Activated naive CD8-positive, alpha-beta T cell treated with anti-CD3 and anti-CD28 coated beads, Interleukin-2, amount 10 ng/mL, durations not matched to agents 7 days and 5 days (primary cell): Measurements from ENCODE around the gene ZNF609. TPM values are rescaled to one million over a fixed set of nuclear protein-coding genes. Genes with fewer than 3 reads are reported as not detected.
A peak's percentile ranks its signal among the peaks of the same experiment; 100 is the strongest.
"Not testable (repeated sequence)": the region's sequence is repeated elsewhere in the genome, so short reads cannot be mapped to it uniquely, and the experiment has no call there.

Experiments used
- ATAC-seq: fragments of 150-1000 bp; cut with Tn5 transposase; one replicate; pipeline ENCODE4 v1.10.0; 2021; ENCODE audit warnings: low read depth, moderate library complexity
- POLR2A ChIA-PET: fragments of 350-600 bp; sonication (Branson Sonifier 250); formaldehyde crosslinking; loops from one replicate; lab custom pipeline; 2021; ENCODE audit warnings: antibody characterized with exemption; lab: Charles Lee
- DNase-seq: peaks from one replicate; pipeline ENCODE4 v3.0.0; 2021
- H3K27ac Mint-ChIP-seq: one replicate; pipeline ENCODE4 v1.8.0; 2022; ENCODE audit warnings: mild to moderate bottlenecking, mixed read lengths
- H3K27me3 Mint-ChIP-seq: one replicate; pipeline ENCODE4 v1.8.0; 2022; ENCODE audit warnings: mild to moderate bottlenecking, moderate library complexity, mixed read lengths
- H3K36me3 Mint-ChIP-seq: one replicate; pipeline ENCODE4 v1.8.0; 2021; ENCODE audit warnings: mild to moderate bottlenecking, mixed read lengths
- H3K4me1 Mint-ChIP-seq: one replicate; pipeline ENCODE4 v1.8.0; 2021; ENCODE audit warnings: mixed read lengths
- H3K4me3 Mint-ChIP-seq: one replicate; pipeline ENCODE4 v1.8.0; 2022; ENCODE audit warnings: mild to moderate bottlenecking, moderate library complexity, mixed read lengths
- H3K9me3 Mint-ChIP-seq: one replicate; pipeline ENCODE4 v1.8.0; 2021; ENCODE audit warnings: mixed read lengths
- total RNA-seq, 2 experiments: library from RNA; stranded (reverse); gene quantifications; one replicate each; pipeline ENCODE4 v1.2.3, GENCODE V29; 2021

ZNF609 gene
- total RNA-seq, 2 experiments from 2014 or later, result 52.2 to 57.2 TPM

GRCh38 chr15:64568765-64569164 is 108.4 kb downstream of the ZNF609 start:
- POLR2A ChIA-PET, result interaction anchor here (0.5 to 1.1 kb wide), 3 partner anchors 15 to 66 kb away, joined by 3 to 4 read pairs (median 3); no protein-coding TSS in a partner anchor
- Mint-ChIP-seq H3K27ac (peak overlapping the region; percentile 37), H3K4me3 (no peak overlapping the region), H3K36me3 (peaks cover 16% of the 10 kb centered on the region), H3K4me1 (peaks cover 32% of the 10 kb centered on the region), H3K27me3 (no peaks in the 10 kb centered on the region), H3K9me3 (peaks cover 2% of the 10 kb centered on the region)
- DNase-seq (no peak), ATAC-seq (peak; percentile 60)

GRCh38 chr15:64571857-64572291 is 111.5 kb downstream of the ZNF609 start:
- ATAC-seq, result no peak
- POLR2A ChIA-PET, result no interaction called here
- no peak overlapping the region for H3K4me3 Mint-ChIP-seq

GRCh38 chr15:64572856-64573255 is 112.5 kb downstream of the ZNF609 start:
- ATAC-seq (no peak), DNase-seq (no peak)
- Mint-ChIP-seq H3K4me1 (peaks cover 37% of the 10 kb centered on the region), H3K36me3 (peaks cover 18% of the 10 kb centered on the region), H3K9me3 (peaks cover 2% of the 10 kb centered on the region), H3K27me3 (no peaks in the 10 kb centered on the region), H3K4me3 (no peak overlapping the region), H3K27ac (peak overlapping the region; percentile 30)
- POLR2A ChIA-PET, result no interaction called here

More at GRCh38 chr15:64571857-64572291, 111.5 kb downstream of the ZNF609 start:
- peaks cover 2% of the 10 kb centered on the region for H3K9me3 Mint-ChIP-seq
- no peaks in the 10 kb centered on the region for H3K27me3 Mint-ChIP-seq
- DNase-seq, result no peak
- H3K36me3 Mint-ChIP-seq, result peaks cover 18% of the 10 kb centered on the region
- H3K4me1 Mint-ChIP-seq, result peaks cover 37% of the 10 kb centered on the region
- peak overlapping the region; percentile 17 for H3K27ac Mint-ChIP-seq

- H3K27ac Mint-ChIP-seq, result peak overlapping the region; percentile 24
- H3K36me3 Mint-ChIP-seq, result peaks cover 24% of the 10 kb centered on the region
- no peak overlapping the region for H3K4me3 Mint-ChIP-seq
- no peaks in the 10 kb centered on the region for H3K27me3 Mint-ChIP-seq
- ATAC-seq, result peak; percentile 14
- DNase-seq, result no peak
- H3K4me1 Mint-ChIP-seq, result peaks cover 23% of the 10 kb centered on the region
- H3K9me3 Mint-ChIP-seq, result peaks cover 6% of the 10 kb centered on the region
- POLR2A ChIA-PET, result no interaction called here
These were observed 114.1 kb downstream of the ZNF609 start for GRCh38 chr15:64574301-64575017.

- POLR2A ChIA-PET, result no interaction called here
- Mint-ChIP-seq H3K27ac (peak overlapping the region; percentile 51), H3K27me3 (no peaks in the 10 kb centered on the region), H3K9me3 (peaks cover 10% of the 10 kb centered on the region), H3K36me3 (peaks cover 28% of the 10 kb centered on the region), H3K4me3 (no peak overlapping the region), H3K4me1 (peaks cover 13% of the 10 kb centered on the region)
- ATAC-seq, result no peak
- DNase-seq, result no peak
These were observed 120.5 kb downstream of the ZNF609 start for GRCh38 chr15:64580696-64581407.

- Mint-ChIP-seq H3K36me3 (peaks cover 28% of the 10 kb centered on the region), H3K4me3 (no peak overlapping the region), H3K9me3 (peaks cover 10% of the 10 kb centered on the region), H3K27ac (no peak overlapping the region), H3K4me1 (peaks cover 13% of the 10 kb centered on the region), H3K27me3 (no peaks in the 10 kb centered on the region)
- DNase-seq, result no peak
- POLR2A ChIA-PET, result interaction anchor here (2.1 kb wide), 1 partner anchor 53 kb away, joined by 5 read pairs; no protein-coding TSS in a partner anchor
- ATAC-seq, result no peak
These were observed 121.0 kb downstream of the ZNF609 start for GRCh38 chr15:64581408-64581761.

- Mint-ChIP-seq H3K4me3 (no peak overlapping the region), H3K4me1 (peaks cover 18% of the 10 kb centered on the region), H3K27ac (no peak overlapping the region), H3K27me3 (no peaks in the 10 kb centered on the region), H3K36me3 (peaks cover 28% of the 10 kb centered on the region), H3K9me3 (peaks cover 10% of the 10 kb centered on the region)
- ATAC-seq (no peak), DNase-seq (no peak)
- POLR2A ChIA-PET, result interaction anchor here (2.1 kb wide), 1 partner anchor 52 kb away, joined by 5 read pairs; no protein-coding TSS in a partner anchor
These were observed 121.8 kb downstream of the ZNF609 start for GRCh38 chr15:64582202-64582601.

GRCh38 chr15:64583519-64583918 is 123.1 kb downstream of the ZNF609 start:
- Mint-ChIP-seq H3K4me3 (peak overlapping the region; percentile 71), H3K36me3 (peaks cover 26% of the 10 kb centered on the region), H3K9me3 (peaks cover 10% of the 10 kb centered on the region), H3K27me3 (no peaks in the 10 kb centered on the region), H3K27ac (peak overlapping the region; percentile 81), H3K4me1 (peaks cover 22% of the 10 kb centered on the region)
- peak; percentile 61 for ATAC-seq
- DNase-seq, result no peak
- POLR2A ChIA-PET, result interaction anchor here (0.7 to 2.1 kb wide), 4 partner anchors 12 to 51 kb away, joined by 3 to 5 read pairs (median 4); no protein-coding TSS in a partner anchor

GRCh38 chr15:64583983-64584382 is 123.6 kb downstream of the ZNF609 start:
- Mint-ChIP-seq H3K4me1 (peaks cover 26% of the 10 kb centered on the region), H3K27ac (peak overlapping the region; percentile 81), H3K27me3 (no peaks in the 10 kb centered on the region), H3K9me3 (peaks cover 8% of the 10 kb centered on the region), H3K36me3 (peaks cover 23% of the 10 kb centered on the region), H3K4me3 (peak overlapping the region; percentile 71)
- POLR2A ChIA-PET, result interaction anchor here (1.5 kb wide), 1 partner anchor 13 kb away, joined by 5 read pairs; no protein-coding TSS in a partner anchor
- ATAC-seq, result no peak
- no peak for DNase-seq

- POLR2A ChIA-PET, result no interaction called here
These were observed 126.0 kb downstream of the ZNF609 start for GRCh38 chr15:64586259-64586870.

GRCh38 chr15:64586984-64587383 is 126.6 kb downstream of the ZNF609 start:
- POLR2A ChIA-PET, result no interaction called here
- ATAC-seq, result no peak
- Mint-ChIP-seq H3K27me3 (no peaks in the 10 kb centered on the region), H3K27ac (no peak overlapping the region), H3K4me1 (peaks cover 34% of the 10 kb centered on the region), H3K36me3 (peaks cover 9% of the 10 kb centered on the region), H3K4me3 (no peak overlapping the region), H3K9me3 (peaks cover 1% of the 10 kb centered on the region)
- DNase-seq, result no peak

More at GRCh38 chr15:64586259-64586870, 126.0 kb downstream of the ZNF609 start:
- Mint-ChIP-seq H3K4me3 (no peak overlapping the region), H3K9me3 (peaks cover 3% of the 10 kb centered on the region), H3K27me3 (no peaks in the 10 kb centered on the region), H3K27ac (no peak overlapping the region), H3K36me3 (peaks cover 11% of the 10 kb centered on the region), H3K4me1 (peaks cover 34% of the 10 kb centered on the region)
- ATAC-seq (no peak), DNase-seq (no peak)

GRCh38 chr15:64589435-64590084 is 129.2 kb downstream of the ZNF609 start:
- Mint-ChIP-seq H3K4me3 (peak overlapping the region; percentile 12), H3K27me3 (no peaks in the 10 kb centered on the region), H3K27ac (peak overlapping the region; percentile 18), H3K9me3 (no peaks in the 10 kb centered on the region), H3K4me1 (peaks cover 29% of the 10 kb centered on the region), H3K36me3 (peaks cover 2% of the 10 kb centered on the region)
- DNase-seq (no peak), ATAC-seq (no peak)
- POLR2A ChIA-PET, result interaction anchor here (1.2 kb wide), 1 partner anchor 12 kb away, joined by 4 read pairs; no protein-coding TSS in a partner anchor

GRCh38 chr15:64592845-64593244 is 132.5 kb downstream of the ZNF609 start:
- DNase-seq, ATAC-seq, H3K27me3 Mint-ChIP-seq, H3K9me3 Mint-ChIP-seq, H3K4me3 Mint-ChIP-seq, H3K27ac Mint-ChIP-seq, H3K36me3 Mint-ChIP-seq, POLR2A ChIA-PET: not testable (repeated sequence)
- peaks cover 32% of the 10 kb centered on the region for H3K4me1 Mint-ChIP-seq
